Spleen (tissue), 11 donors: Measurements from ENCODE around the gene PPP1R1B. TPM values are rescaled to one million over a fixed set of nuclear protein-coding genes. Genes with fewer than 3 reads are reported as not detected.
A peak's percentile ranks its signal among the peaks of the same experiment; 100 is the strongest.

Experiments used
- DNase-seq: peaks from one replicate; pipeline ENCODE4 v3.0.0-alpha.2; 2020
- H3K27ac ChIP-seq, 8 donors: fragments of 200-600 bp; sonication (generic) in 7 of 8; 1 replicate in 4 of 8; 2 replicates in 4 of 8; pipeline versions ENCODE4 v1.5.0 to v1.8.0; 2016 to 2021; ENCODE audit warnings: inconsistent platforms in 4 of 8, mild to moderate bottlenecking in 4 of 8, moderate library complexity in 1 of 8
- H3K27me3 ChIP-seq, 7 donors: fragments of 200-600 bp; sonication (generic) in 6 of 7; replicated peaks in 1 of 7; 1 replicate in 4 of 7; 2 replicates in 3 of 7; pipeline versions ENCODE4 v1.5.0 to v1.8.0; 2016 to 2021; ENCODE audit warnings: inconsistent platforms in 3 of 7, mild to moderate bottlenecking in 1 of 7
- H3K36me3 ChIP-seq, 6 donors: fragments of 200-600 bp; sonication (generic) in 5 of 6; 1 replicate in 4 of 6; 2 replicates in 2 of 6; pipeline versions ENCODE4 v1.5.0 to v1.8.0; 2016 to 2021; ENCODE audit warnings: inconsistent platforms in 2 of 6
- H3K4me1 ChIP-seq, 6 donors: fragments of 200-600 bp; sonication (generic) in 5 of 6; 1 replicate in 3 of 6; 2 replicates in 3 of 6; pipeline versions ENCODE4 v1.5.0 to v1.8.0; 2016 to 2021; ENCODE audit warnings: inconsistent platforms in 3 of 6
- H3K4me3 ChIP-seq, 8 donors: fragments of 200-600 bp; sonication (generic) in 7 of 8; 1 replicate in 4 of 8; 2 replicates in 4 of 8; pipeline versions ENCODE4 v1.5.0 to v1.8.0; 2016 to 2021; ENCODE audit warnings: inconsistent platforms in 4 of 8, mild to moderate bottlenecking in 4 of 8, moderate library complexity in 2 of 8
- H3K9me3 ChIP-seq, 8 donors: fragments of 200-600 bp; sonication (generic) in 7 of 8; 1 replicate in 4 of 8; 2 replicates in 4 of 8; pipeline versions ENCODE4 v1.5.0 to v1.8.0; 2016 to 2021; ENCODE audit warnings: inconsistent platforms in 4 of 8
- POLR2A ChIP-seq, 3 donors: fragments of 450-650 bp; IDR thresholded peaks; one replicate each; pipeline ENCODE4 v1.5.1; 2017; ENCODE audit warnings: antibody characterized with exemption in 3 of 3, mild to moderate bottlenecking in 1 of 3
- POLR2AphosphoS5 ChIP-seq, 3 donors: sonication (generic); formaldehyde crosslinking; IDR thresholded peaks; one replicate each; pipeline ENCODE4 v1.5.1; 2017; ENCODE audit warnings: antibody characterized with exemption in 3 of 3
- WGBS, 5 donors: extraction: QIAGEN DNeasy Blood & Tissue Kit in 3 of 5; methylation state at CpG; one replicate each; pipeline versions ENCODE4 v1.1.5 to v1.1.7; 2013 to 2018; 5-methylcytosine and 5-hydroxymethylcytosine counted together
- intact Hi-C: fragments of 100-400 bp; cut with DNase I; formaldehyde crosslinking; loops from one replicate; pipeline ENCODE4 v1.15.0; 2023; ENCODE audit warnings: low total_unique reads
- polyA plus RNA-seq, 3 donors: library from polyadenylated mRNA; stranded (reverse); fragments of 200-250 nt; gene quantifications; one replicate each; pipeline ENCODE4 v1.2.1, GENCODE V29; 2013
- total RNA-seq, 7 donors: library from RNA; depleted of rRNA in 3 of 7; stranded (reverse); fragments of >200 nt in 3 of 7; fragmentation: NEBNext Ultra II Directional in 4 of 7; extraction: Animal tissue kit (Norgen Biotek cat#: 25700) in 4 of 7; gene quantifications; one replicate each; pipeline versions ENCODE4 v1.1.0 to v1.2.1, GENCODE V29; 2016 to 2021
- TF ChIP-seq, protein P1 (sequence below), 11 experiments: fragments of 200-600 bp in 7 of 11; fragments of 450-650 bp in 4 of 11; sonication (generic) in 4 of 11; IDR thresholded peaks in 8 of 11; conservative IDR thresholded peaks in 3 of 11; 1 replicate in 7 of 11; 2 replicates in 4 of 11; pipeline versions ENCODE4 v1.4.0 to v1.8.0; 2016 to 2021; ENCODE audit warnings: antibody characterized with exemption in 11 of 11, inconsistent platforms in 4 of 11, mild to moderate bottlenecking in 1 of 11
- donor health status: healthy with polysubstance abuse.
- donor health status: DM: no; HTN: no; CAD: no; lungs with moderate emphysema.
- donor health status: DM: no; HTN: no; CAD: no.
- donor health status: Bipolar disorder and iron deficiency.
- donor health status: healthy.
- donor health status: DM: no; HTN: no; CAD: no.
- donor health status: DM: yes; HTN: yes; CAD: no.

The PPP1R1B gene
- total and polyA plus RNA-seq, 10 donors: 0.06 to 0.26 TPM; not detected in 8

DNA sequence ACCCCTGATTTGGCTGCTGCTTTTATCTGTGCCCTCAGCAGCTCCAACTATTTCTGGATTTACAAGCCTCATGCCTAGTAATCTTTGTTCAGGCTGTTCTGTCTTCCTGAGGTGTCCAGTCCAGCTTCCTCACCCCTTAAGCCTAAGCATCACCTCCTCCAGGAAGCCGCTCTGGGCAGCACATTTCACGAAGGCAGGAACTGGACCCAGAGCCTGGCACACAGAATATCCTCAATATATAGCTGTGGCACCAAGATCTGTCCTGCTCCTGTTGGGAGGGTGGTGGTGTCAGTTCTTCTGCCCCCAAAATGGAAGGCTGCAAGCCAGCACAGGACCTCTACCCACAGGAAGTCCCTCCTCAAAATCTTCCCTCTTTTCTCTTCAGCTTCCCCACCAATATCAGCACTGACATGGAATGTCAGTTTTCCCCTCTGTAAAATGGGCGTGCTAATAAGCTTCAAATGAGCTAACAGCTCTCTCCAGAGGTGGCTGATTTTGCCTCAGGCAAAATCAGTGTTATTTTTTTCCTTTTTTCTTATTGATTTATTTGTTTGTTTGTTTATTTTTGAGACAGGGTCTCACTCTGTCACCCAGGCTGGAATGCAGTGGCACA, 12.1 kb upstream of the PPP1R1B start:
- Histone ChIP-seq H3K4me1 (peaks cover 0 to 23% (median 17%) of the 10 kb centered on the region in 6 donors), H3K4me3 (no peak overlapping the region), H3K27ac (no peak overlapping the region), H3K36me3 (no peaks in the 10 kb centered on the region), H3K27me3 (peaks cover 0 to 97% (median 13%) of the 10 kb centered on the region in 7 donors), H3K9me3 (no peaks in the 10 kb centered on the region)
- intact Hi-C loops: no loop called here
- TF ChIP-seq, protein P1, sequence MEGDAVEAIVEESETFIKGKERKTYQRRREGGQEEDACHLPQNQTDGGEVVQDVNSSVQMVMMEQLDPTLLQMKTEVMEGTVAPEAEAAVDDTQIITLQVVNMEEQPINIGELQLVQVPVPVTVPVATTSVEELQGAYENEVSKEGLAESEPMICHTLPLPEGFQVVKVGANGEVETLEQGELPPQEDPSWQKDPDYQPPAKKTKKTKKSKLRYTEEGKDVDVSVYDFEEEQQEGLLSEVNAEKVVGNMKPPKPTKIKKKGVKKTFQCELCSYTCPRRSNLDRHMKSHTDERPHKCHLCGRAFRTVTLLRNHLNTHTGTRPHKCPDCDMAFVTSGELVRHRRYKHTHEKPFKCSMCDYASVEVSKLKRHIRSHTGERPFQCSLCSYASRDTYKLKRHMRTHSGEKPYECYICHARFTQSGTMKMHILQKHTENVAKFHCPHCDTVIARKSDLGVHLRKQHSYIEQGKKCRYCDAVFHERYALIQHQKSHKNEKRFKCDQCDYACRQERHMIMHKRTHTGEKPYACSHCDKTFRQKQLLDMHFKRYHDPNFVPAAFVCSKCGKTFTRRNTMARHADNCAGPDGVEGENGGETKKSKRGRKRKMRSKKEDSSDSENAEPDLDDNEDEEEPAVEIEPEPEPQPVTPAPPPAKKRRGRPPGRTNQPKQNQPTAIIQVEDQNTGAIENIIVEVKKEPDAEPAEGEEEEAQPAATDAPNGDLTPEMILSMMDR (IDR thresholded peaks at IDR 0.05 in 8 of 11, conservative IDR thresholded peaks at IDR 0.05 in 3 of 11): no peak
- TF ChIP-seq POLR2AphosphoS5 (IDR thresholded peaks at IDR 0.05): no peak
- TF ChIP-seq POLR2A (IDR thresholded peaks at IDR 0.05): no peak
- WGBS, 5 donors: 80 to 88% (median 85%) methylated on average over 3 of the region's 3 CpGs
- DNase-seq: no peak

DNA sequence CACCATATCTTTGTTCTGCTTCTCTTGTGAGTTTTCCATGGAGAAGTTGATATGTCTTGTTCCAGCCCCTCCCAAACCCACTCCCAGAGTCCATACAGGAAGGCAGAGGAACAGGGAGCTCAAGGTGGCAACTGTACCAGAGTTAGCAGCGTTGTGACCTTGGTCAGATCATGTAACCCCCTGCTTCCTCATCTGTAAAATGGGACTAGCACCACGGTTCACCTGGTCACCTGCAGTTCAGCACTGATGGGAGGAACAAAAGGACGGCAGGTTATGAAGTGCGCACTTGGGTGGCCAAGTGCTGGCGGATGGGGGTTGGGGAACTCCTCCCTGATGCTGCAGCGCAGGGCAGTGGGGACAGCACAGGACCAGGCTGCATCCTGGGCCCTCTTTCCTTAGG, 11.3 kb upstream of the PPP1R1B start:
- Histone ChIP-seq H3K4me3 (no peak overlapping the region), H3K9me3 (no peaks in the 10 kb centered on the region), H3K36me3 (no peaks in the 10 kb centered on the region), H3K4me1 (peaks cover 0 to 23% (median 17%) of the 10 kb centered on the region in 6 donors), H3K27me3 (peaks cover 0 to 89% (median 13%) of the 10 kb centered on the region in 7 donors), H3K27ac (no peak overlapping the region)
- no peak for DNase-seq
- WGBS, 5 donors: 51 to 61% (median 52%) methylated on average over 6 of the region's 6 CpGs
- TF ChIP-seq POLR2A (IDR thresholded peaks at IDR 0.05) (no peak), POLR2AphosphoS5 (IDR thresholded peaks at IDR 0.05) (no peak)
- TF ChIP-seq, protein P1 (IDR thresholded peaks at IDR 0.05 in 8 of 11, conservative IDR thresholded peaks at IDR 0.05 in 3 of 11): no peak
- intact Hi-C loops: no loop called here

DNA sequence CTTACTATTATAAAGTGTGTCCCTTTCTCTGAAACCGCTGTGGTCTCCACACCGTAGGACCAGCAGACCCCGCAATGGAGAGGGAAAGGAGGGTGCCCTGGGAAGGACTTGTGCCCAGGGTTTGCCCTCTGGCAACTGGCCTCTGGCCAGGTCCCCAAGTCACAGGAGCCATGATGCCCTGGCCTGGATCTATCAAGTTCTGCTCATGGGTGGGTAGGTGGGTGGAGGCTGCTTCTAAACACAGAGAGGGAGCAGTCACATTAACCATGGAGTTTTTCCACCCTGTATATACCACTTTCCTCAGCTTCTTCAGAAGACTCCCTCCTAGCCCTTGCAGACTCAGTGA, 9.7 kb upstream of the PPP1R1B start:
- Histone ChIP-seq H3K4me3 (peak overlapping the region in 6 of 8 donors; percentile 38 to 83 (median 50)), H3K9me3 (no peaks in the 10 kb centered on the region), H3K4me1 (peaks cover 0 to 30% (median 24%) of the 10 kb centered on the region in 6 donors), H3K27ac (no peak overlapping the region), H3K36me3 (no peaks in the 10 kb centered on the region), H3K27me3 (peaks cover 0 to 83% (median 13%) of the 10 kb centered on the region in 7 donors)
- TF ChIP-seq POLR2AphosphoS5 (IDR thresholded peaks at IDR 0.05) (no peak), POLR2A (IDR thresholded peaks at IDR 0.05) (no peak)
- TF ChIP-seq, protein P1 (IDR thresholded peaks at IDR 0.05 in 8 of 11, conservative IDR thresholded peaks at IDR 0.05 in 3 of 11): no peak
- intact Hi-C loops: no loop called here
- 76 to 97% (median 87%) methylated on average over 1 to 3 of the region's 3 CpGs for WGBS, 5 donors
- DNase-seq: no peak

DNA sequence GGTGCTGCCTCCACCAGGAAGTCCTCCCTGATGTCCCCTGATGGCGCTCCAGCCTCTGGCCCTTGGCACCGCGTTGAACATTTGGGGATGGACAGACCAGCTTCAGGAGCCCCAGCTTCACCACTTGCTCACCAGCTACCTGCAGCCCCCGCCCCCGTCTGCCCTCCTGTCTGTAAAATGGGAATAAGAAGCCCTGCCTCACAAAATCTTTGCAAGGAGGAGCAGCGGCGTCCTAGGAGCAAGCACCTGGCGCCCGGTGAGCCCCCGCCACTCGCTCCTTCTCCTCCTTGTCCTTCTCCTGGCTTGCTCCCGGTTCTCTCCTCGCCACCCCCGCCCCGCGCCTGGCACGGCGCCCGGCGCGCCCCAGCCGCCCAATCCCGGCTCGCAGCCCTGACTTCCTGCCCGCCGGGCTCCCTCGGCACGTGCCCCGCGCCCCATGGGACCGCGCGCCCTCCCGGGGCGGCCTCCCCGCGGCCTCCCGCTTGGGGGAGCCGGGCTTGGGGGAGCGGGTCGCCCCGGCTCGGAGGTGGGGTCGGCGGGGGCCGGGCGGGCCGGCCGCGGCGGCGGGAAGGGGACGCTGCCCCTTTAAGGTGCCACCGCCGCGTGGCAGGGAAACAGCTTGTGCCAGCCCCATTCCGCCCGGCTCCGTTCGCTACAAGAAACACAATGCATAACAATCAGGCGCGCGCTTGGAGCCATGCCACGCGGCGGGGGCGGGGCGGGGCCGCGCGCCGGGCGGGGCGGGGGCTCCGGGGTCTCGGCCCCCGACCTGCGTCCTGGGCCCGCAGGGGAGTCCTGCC, 9.1 kb upstream of the PPP1R1B start:
- peak; percentile 88 for DNase-seq
- no peaks in the 10 kb centered on the region for H3K36me3 ChIP-seq
- H3K27me3 ChIP-seq: peaks cover 0 to 77% (median 9%) of the 10 kb centered on the region in 7 donors
- no peaks in the 10 kb centered on the region for H3K9me3 ChIP-seq
- TF ChIP-seq POLR2A (IDR thresholded peaks at IDR 0.05): no peak
- TF ChIP-seq, protein P1 (IDR thresholded peaks at IDR 0.05 in 8 of 11, conservative IDR thresholded peaks at IDR 0.05 in 3 of 11): no peak
- peak; percentile 39 to 56 (median 54) for TF ChIP-seq POLR2AphosphoS5 (IDR thresholded peaks at IDR 0.05)
- H3K27ac ChIP-seq: peak overlapping the region in 5 of 8 donors; percentile 12 to 82 (median 57)
- peaks cover 0 to 36% (median 29%) of the 10 kb centered on the region in 6 donors for H3K4me1 ChIP-seq
- H3K4me3 ChIP-seq: peak overlapping the region; percentile 30 to 83 (median 50)
- intact Hi-C loops: no loop called here
- WGBS, 5 donors: 2 to 5% (median 3%) methylated on average over 18 to 79 of the region's 79 CpGs
